Suprapubic skin (tissue), 3 donors: Measurements from ENCODE around the gene SLC2A9.

Experiments
- CTCF ChIP-seq, 2 donors: fragments of 200-600 bp in 1 of 2; fragments of 450-650 bp in 1 of 2; sonication (generic) in 1 of 2; IDR thresholded peaks; one replicate each; pipeline ENCODE4 v1.5.1; 2016 to 2019; ENCODE audit warnings: antibody characterized with exemption in 2 of 2, mild to moderate bottlenecking in 1 of 2, moderate library complexity in 1 of 2
- EP300 ChIP-seq: sonication (generic); formaldehyde crosslinking; IDR thresholded peaks from one replicate; pipeline ENCODE4 v1.6.1; 2017; ENCODE audit warnings: antibody characterized with exemption

- TF ChIP-seq CTCF (IDR thresholded peaks at IDR 0.05) (no peak), EP300 (no peak)
Observed at GRCh38 chr4:9983211-9983610, 38.1 kb downstream of the SLC2A9 start.
